ENCODE measurements around the gene MYO1E. TPM values are rescaled to one million over a fixed set of nuclear protein-coding genes. Genes with fewer than 3 reads are reported as not detected.
A peak's percentile ranks its signal among the peaks of the same experiment; 100 is the strongest.

Gene MYO1E
- total RNA-seq, 1 donor from 2014 or later, result 192 TPM

DNA sequence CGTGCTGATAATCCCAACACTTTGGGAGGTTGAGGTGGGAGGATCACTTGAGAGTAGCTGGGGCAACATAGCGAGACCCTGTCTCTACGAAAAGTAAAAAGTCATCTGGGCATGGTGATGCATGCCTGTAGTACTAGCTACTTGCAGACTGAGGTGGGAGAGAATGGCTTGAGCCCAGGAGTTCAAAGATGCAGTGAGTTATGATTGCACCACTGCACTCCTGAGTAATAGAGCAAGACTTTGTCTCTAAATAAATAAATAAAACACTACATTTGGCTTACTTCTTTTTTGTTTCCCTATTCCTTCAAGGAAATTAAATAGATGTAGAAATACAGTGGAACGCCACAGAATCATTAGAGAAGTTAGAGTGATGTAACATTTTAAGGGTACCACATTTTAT lies 186.2 kb downstream of the MYO1E start:
- no peak for DNase-seq (ENCODE audit: low spot score)
- TF ChIP-seq, protein P1, sequence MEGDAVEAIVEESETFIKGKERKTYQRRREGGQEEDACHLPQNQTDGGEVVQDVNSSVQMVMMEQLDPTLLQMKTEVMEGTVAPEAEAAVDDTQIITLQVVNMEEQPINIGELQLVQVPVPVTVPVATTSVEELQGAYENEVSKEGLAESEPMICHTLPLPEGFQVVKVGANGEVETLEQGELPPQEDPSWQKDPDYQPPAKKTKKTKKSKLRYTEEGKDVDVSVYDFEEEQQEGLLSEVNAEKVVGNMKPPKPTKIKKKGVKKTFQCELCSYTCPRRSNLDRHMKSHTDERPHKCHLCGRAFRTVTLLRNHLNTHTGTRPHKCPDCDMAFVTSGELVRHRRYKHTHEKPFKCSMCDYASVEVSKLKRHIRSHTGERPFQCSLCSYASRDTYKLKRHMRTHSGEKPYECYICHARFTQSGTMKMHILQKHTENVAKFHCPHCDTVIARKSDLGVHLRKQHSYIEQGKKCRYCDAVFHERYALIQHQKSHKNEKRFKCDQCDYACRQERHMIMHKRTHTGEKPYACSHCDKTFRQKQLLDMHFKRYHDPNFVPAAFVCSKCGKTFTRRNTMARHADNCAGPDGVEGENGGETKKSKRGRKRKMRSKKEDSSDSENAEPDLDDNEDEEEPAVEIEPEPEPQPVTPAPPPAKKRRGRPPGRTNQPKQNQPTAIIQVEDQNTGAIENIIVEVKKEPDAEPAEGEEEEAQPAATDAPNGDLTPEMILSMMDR (IDR thresholded peaks at IDR 0.05), result no peak
- Mint-ChIP-seq H3K27ac (ENCODE audit: unreplicated experiment) (no peak overlapping the region), H3K4me3 (ENCODE audit: unreplicated experiment) (no peak overlapping the region), H3K36me3 (ENCODE audit: low read depth) (peaks cover 57% of the 10 kb centered on the region), H3K9me3 (ENCODE audit: low read depth) (peaks cover 20% of the 10 kb centered on the region), H3K4me1 (ENCODE audit: low read depth) (peaks cover 10% of the 10 kb centered on the region), H3K27me3 (ENCODE audit: low read depth) (no peaks in the 10 kb centered on the region)

GRCh38 chr15:59185725-59186124 lies 186.9 kb downstream of the MYO1E start:
- TF ChIP-seq, protein P1 (IDR thresholded peaks at IDR 0.05), result peak; percentile 26
- Mint-ChIP-seq H3K27me3 (ENCODE audit: low read depth) (no peaks in the 10 kb centered on the region), H3K27ac (ENCODE audit: unreplicated experiment) (no peak overlapping the region), H3K4me1 (ENCODE audit: low read depth) (peaks cover 6% of the 10 kb centered on the region), H3K36me3 (ENCODE audit: low read depth) (peaks cover 58% of the 10 kb centered on the region), H3K4me3 (ENCODE audit: unreplicated experiment) (no peak overlapping the region), H3K9me3 (ENCODE audit: low read depth) (peaks cover 13% of the 10 kb centered on the region)
- DNase-seq (ENCODE audit: low spot score), result no peak

DNA sequence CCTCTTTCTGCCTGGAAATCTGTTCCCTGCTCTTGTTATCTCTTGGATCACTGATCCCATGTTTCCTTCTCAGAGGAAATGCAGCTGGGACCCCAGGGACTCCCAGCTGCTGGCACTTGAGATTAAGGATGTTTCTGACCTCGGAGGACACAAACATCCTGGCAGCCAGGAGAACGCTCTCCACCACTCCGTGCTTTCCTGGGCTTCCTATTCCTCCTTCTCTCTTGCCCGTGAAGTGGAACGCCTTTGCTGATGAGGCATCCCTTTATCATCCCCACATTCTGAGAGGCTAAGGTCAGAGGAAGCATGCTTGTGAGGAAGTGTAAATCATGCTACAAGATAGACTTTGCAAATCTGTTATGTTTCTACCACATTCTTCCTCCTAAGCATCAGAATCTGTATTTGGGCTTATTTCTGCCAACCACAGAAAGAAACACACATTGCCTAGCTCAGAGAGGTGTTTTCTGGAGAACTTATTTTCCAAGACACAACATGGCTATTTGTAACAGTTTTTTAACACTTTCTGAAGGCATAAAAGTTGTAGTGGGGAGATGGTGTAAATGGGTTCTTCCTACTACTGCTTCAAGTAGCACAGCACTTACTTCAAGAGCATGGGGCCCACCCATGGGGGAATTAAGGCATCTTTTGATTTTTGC lies 191.6 kb downstream of the MYO1E start:
- no peak for DNase-seq (ENCODE audit: low spot score)
- Mint-ChIP-seq H3K36me3 (ENCODE audit: low read depth) (peaks cover 46% of the 10 kb centered on the region), H3K27ac (ENCODE audit: unreplicated experiment) (no peak overlapping the region)

GRCh38 chr15:59179717-59180116 lies 193.0 kb downstream of the MYO1E start:
- Mint-ChIP-seq H3K9me3 (ENCODE audit: low read depth) (peaks cover 4% of the 10 kb centered on the region), H3K36me3 (ENCODE audit: low read depth) (peaks cover 44% of the 10 kb centered on the region)
- TF ChIP-seq, protein P1 (IDR thresholded peaks at IDR 0.05), result no peak

More for the DNA sequence above, 191.6 kb downstream of the MYO1E start:
- Mint-ChIP-seq H3K27me3 (ENCODE audit: low read depth) (no peaks in the 10 kb centered on the region), H3K9me3 (ENCODE audit: low read depth) (peaks cover 4% of the 10 kb centered on the region), H3K4me1 (ENCODE audit: low read depth) (peaks cover 4% of the 10 kb centered on the region), H3K4me3 (ENCODE audit: unreplicated experiment) (no peak overlapping the region)
- TF ChIP-seq, protein P1 (IDR thresholded peaks at IDR 0.05), result no peak

GRCh38 chr15:59178151-59178695 lies 194.4 kb downstream of the MYO1E start:
- TF ChIP-seq, protein P1 (IDR thresholded peaks at IDR 0.05), result no peak
- Mint-ChIP-seq H3K27me3 (ENCODE audit: low read depth) (no peaks in the 10 kb centered on the region), H3K4me1 (ENCODE audit: low read depth) (peaks cover 15% of the 10 kb centered on the region), H3K9me3 (ENCODE audit: low read depth) (peaks cover 7% of the 10 kb centered on the region), H3K36me3 (ENCODE audit: low read depth) (peaks cover 37% of the 10 kb centered on the region), H3K27ac (ENCODE audit: unreplicated experiment) (no peak overlapping the region), H3K4me3 (ENCODE audit: unreplicated experiment) (no peak overlapping the region)
- DNase-seq (ENCODE audit: low spot score), result no peak

More at GRCh38 chr15:59179717-59180116, 193.0 kb downstream of the MYO1E start:
- Mint-ChIP-seq H3K4me3 (ENCODE audit: unreplicated experiment) (no peak overlapping the region), H3K27me3 (ENCODE audit: low read depth) (no peaks in the 10 kb centered on the region), H3K27ac (ENCODE audit: unreplicated experiment) (no peak overlapping the region), H3K4me1 (ENCODE audit: low read depth) (peaks cover 15% of the 10 kb centered on the region)
- DNase-seq (ENCODE audit: low spot score), result no peak

Data from chondrocyte (in vitro differentiated cells).